ENCODE results near the gene PIP5K1B.

PIP5K1B gene

DNA sequence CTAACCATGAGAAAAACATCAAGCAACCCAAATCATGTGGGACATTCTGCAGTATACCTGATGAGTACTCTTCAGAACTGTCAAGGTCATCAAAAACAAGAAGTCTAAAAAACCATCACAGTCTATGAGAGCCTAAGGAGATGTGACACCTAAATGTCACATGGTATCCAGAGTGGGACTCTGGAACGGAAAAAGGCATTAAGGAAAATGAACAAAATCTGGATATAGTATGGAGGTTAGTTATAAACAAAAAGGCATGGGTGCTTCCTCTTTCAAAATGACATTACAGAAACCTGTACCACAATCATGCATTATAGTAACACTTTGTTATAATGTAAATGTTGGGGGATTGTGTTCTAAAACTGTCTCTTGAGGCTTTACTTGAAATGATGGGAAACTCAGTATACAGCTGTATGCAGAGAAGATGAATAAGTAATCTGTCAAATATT, 261.5 kb downstream of the PIP5K1B start:
- no peak for DNase-seq (ENCODE audit: low read depth)
- TF ChIP-seq, protein P1, sequence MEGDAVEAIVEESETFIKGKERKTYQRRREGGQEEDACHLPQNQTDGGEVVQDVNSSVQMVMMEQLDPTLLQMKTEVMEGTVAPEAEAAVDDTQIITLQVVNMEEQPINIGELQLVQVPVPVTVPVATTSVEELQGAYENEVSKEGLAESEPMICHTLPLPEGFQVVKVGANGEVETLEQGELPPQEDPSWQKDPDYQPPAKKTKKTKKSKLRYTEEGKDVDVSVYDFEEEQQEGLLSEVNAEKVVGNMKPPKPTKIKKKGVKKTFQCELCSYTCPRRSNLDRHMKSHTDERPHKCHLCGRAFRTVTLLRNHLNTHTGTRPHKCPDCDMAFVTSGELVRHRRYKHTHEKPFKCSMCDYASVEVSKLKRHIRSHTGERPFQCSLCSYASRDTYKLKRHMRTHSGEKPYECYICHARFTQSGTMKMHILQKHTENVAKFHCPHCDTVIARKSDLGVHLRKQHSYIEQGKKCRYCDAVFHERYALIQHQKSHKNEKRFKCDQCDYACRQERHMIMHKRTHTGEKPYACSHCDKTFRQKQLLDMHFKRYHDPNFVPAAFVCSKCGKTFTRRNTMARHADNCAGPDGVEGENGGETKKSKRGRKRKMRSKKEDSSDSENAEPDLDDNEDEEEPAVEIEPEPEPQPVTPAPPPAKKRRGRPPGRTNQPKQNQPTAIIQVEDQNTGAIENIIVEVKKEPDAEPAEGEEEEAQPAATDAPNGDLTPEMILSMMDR (conservative IDR thresholded peaks at IDR 0.05; ENCODE audit: low read length): no peak
- H3K4me3 ChIP-seq (ENCODE audit: low read length): no peak overlapping the region

DNA sequence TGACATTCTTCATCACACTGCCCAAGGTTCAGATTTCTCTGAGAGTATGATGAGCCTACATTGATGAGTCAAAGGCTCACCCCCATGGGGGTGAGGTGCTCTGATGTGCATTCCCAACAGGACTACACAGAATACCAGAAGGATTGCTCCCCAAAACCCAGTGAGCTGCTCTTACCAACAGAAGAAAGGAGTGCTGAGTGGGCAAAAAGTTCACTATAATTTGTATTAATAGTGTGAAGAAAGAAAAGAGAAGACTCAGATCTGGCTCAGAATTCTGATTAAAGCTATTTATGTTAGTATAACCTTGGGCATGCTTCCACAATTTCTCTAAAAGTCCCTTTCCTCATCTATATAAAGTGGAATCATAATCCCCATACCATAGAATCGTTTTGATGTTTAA, 262.8 kb downstream of the PIP5K1B start:
- DNase-seq (ENCODE audit: low read depth): no peak
- no peak overlapping the region for H3K4me3 ChIP-seq (ENCODE audit: low read length)
- TF ChIP-seq, protein P1 (conservative IDR thresholded peaks at IDR 0.05; ENCODE audit: low read length): no peak

DNA sequence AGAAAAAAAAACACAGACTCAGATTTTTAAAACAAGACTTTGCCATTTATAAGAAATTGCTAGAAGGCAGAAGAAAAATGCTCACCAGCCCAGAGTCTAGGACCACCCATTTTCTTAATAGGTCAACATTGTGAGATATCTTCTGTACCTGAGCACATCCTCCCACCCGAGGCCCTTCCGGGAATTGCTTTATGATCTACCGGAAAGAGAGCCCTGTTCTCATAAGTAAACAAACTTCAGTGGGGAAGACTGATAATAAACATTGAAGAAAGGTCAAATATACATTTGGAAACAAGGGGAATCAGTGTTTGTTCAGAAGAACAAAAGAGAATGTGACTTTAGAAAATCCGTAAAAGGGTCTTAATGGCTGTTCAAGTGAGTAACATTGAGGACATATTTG, 264.5 kb downstream of the PIP5K1B start:
- H3K4me3 ChIP-seq (ENCODE audit: low read length): no peak overlapping the region
- no peak for DNase-seq (ENCODE audit: low read depth)
- TF ChIP-seq, protein P1 (conservative IDR thresholded peaks at IDR 0.05; ENCODE audit: low read length): no peak

- no peak for DNase-seq (ENCODE audit: low read depth)
Observed at GRCh38 chr9:68970151-68970550, 265.1 kb downstream of the PIP5K1B start.

GRCh38 chr9:68973619-68974018, 268.6 kb downstream of the PIP5K1B start:
- no peak overlapping the region for H3K4me3 ChIP-seq (ENCODE audit: low read length)
- DNase-seq (ENCODE audit: low read depth): no peak
- TF ChIP-seq, protein P1 (conservative IDR thresholded peaks at IDR 0.05; ENCODE audit: low read length): no peak

More at GRCh38 chr9:68970151-68970550, 265.1 kb downstream of the PIP5K1B start:
- H3K4me3 ChIP-seq (ENCODE audit: low read length): no peak overlapping the region
- TF ChIP-seq, protein P1 (conservative IDR thresholded peaks at IDR 0.05; ENCODE audit: low read length): no peak

DNA sequence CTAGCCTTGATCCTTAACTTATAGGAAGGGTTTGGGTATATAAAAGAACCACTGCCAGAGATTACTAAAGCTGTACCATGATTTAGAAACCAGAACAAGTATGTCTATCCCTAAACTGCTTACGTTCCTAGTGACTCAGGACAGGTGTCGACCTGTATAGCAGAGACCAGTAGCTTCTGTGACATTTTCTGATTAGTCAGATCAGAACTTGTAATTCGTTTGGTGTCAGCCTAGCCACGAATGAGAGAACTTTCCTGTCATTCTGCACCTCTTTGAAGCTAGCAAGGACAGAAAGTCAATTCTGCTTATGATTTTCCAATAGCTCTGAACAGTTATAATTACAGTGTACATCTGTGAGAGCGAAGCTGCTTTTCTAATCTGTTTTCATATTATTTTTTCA, 269.4 kb downstream of the PIP5K1B start:
- DNase-seq (ENCODE audit: low read depth): no peak
- TF ChIP-seq, protein P1 (conservative IDR thresholded peaks at IDR 0.05; ENCODE audit: low read length): no peak
- H3K4me3 ChIP-seq (ENCODE audit: low read length): no peak overlapping the region

DNA sequence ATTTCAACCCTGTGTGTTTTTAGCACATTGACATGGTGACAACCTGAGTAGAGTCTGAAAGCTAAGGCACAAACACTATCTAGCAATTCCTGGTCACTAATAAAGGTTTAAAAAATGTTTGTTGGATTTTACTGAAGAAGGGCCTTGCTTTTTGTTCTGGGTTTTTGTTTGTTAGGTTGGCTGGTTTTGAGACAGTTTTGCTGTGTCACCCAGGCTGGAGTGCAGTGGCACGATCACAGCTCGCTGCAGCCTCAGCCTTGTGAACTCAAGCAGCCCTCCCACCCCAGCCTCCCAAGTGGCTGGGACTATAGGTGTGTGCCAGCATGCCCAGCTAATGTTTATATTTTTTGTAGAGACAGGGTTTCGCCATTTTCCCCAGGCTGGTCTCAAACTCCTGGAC, 269.9 kb downstream of the PIP5K1B start:
- DNase-seq (ENCODE audit: low read depth): no peak
- H3K4me3 ChIP-seq (ENCODE audit: low read length): no peak overlapping the region
- TF ChIP-seq, protein P1 (conservative IDR thresholded peaks at IDR 0.05; ENCODE audit: low read length): no peak
